GM23248 (cell line): Measurements from ENCODE around the gene SLC16A3.

Source experiments
- EZH2 ChIP-seq: fragments of 200-600 bp; sonication (generic); IDR thresholded peaks from 2 replicates; pipeline ENCODE4 v1.6.1; 2018; ENCODE audit warnings: antibody characterized with exemption, mild to moderate bottlenecking; ENCODE audit not compliant: insufficient read depth, poor library complexity, severe bottlenecking
- EZH2phosphoT487 ChIP-seq: fragments of 200-600 bp; sonication (generic); IDR thresholded peaks from 2 replicates; pipeline ENCODE4 v1.6.1; 2018; ENCODE audit warnings: antibody characterized with exemption, moderate library complexity, mild to moderate bottlenecking, low read depth; ENCODE audit not compliant: insufficient read depth

DNA sequence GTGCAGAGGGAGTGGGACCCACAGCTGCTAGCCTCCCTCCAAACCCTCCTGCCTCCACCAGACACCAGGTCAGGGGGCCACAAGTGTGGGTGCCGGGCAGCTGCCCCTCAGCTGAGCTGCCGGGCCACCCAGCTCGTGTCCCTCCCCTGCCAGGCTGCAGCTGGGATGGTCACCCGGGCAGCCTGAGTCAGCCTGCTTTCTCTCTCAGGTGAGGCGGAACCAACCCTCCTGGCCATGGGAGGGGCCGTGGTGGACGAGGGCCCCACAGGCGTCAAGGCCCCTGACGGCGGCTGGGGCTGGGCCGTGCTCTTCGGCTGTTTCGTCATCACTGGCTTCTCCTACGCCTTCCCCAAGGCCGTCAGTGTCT lies 6.9 kb downstream of the SLC16A3 start:
- TF ChIP-seq EZH2 (no peak), EZH2phosphoT487 (no peak)
